ENCODE results near the gene KIAA1328. TPM values are rescaled to one million over a fixed set of nuclear protein-coding genes. Genes with fewer than 3 reads are reported as not detected.

The KIAA1328 gene
- total RNA-seq, 1 experiment from 2014 or later, result 6.2 TPM

GRCh38 chr18:36960038-36960437 is 131.1 kb downstream of the KIAA1328 start:
- Histone ChIP-seq H3K4me3 (ENCODE audit: low read depth in 2 of 2, low read length in 2 of 2) (no peak overlapping the region), H3K36me3 (ENCODE audit: control insufficient read depth, insufficient read depth, low read length) (no peaks in the 10 kb centered on the region), H3K4me1 (ENCODE audit: control insufficient read depth, insufficient read depth, low read length) (no peaks in the 10 kb centered on the region), H3K9me3 (ENCODE audit: control insufficient read depth, insufficient read depth, low read depth, low read length) (no peaks in the 10 kb centered on the region), H3K27ac (ENCODE audit: low read length) (no peak overlapping the region), H3K27me3 (ENCODE audit: control insufficient read depth, insufficient read depth, low read length) (no peaks in the 10 kb centered on the region)
- in situ Hi-C loops (cut with HindIII; ENCODE audit: low pct_unique_long_range_greater_than_20kb, low sequenced_read_pairs), result no loop called here
- DNase-seq (ENCODE audit: low read depth, low spot score) (no peak), ATAC-seq (no peak)
- TF ChIP-seq, protein P1, sequence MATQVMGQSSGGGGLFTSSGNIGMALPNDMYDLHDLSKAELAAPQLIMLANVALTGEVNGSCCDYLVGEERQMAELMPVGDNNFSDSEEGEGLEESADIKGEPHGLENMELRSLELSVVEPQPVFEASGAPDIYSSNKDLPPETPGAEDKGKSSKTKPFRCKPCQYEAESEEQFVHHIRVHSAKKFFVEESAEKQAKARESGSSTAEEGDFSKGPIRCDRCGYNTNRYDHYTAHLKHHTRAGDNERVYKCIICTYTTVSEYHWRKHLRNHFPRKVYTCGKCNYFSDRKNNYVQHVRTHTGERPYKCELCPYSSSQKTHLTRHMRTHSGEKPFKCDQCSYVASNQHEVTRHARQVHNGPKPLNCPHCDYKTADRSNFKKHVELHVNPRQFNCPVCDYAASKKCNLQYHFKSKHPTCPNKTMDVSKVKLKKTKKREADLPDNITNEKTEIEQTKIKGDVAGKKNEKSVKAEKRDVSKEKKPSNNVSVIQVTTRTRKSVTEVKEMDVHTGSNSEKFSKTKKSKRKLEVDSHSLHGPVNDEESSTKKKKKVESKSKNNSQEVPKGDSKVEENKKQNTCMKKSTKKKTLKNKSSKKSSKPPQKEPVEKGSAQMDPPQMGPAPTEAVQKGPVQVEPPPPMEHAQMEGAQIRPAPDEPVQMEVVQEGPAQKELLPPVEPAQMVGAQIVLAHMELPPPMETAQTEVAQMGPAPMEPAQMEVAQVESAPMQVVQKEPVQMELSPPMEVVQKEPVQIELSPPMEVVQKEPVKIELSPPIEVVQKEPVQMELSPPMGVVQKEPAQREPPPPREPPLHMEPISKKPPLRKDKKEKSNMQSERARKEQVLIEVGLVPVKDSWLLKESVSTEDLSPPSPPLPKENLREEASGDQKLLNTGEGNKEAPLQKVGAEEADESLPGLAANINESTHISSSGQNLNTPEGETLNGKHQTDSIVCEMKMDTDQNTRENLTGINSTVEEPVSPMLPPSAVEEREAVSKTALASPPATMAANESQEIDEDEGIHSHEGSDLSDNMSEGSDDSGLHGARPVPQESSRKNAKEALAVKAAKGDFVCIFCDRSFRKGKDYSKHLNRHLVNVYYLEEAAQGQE (IDR thresholded peaks at IDR 0.05; ENCODE audit: insufficient read depth in 1 of 2, low read depth in 2 of 2, low read length in 1 of 2), result no peak
- TF ChIP-seq POLR2AphosphoS5 (IDR thresholded peaks at IDR 0.05; ENCODE audit: low read depth, low read length) (no peak), TCF7L2 (IDR thresholded peaks at IDR 0.05; ENCODE audit: low read depth, low read length) (no peak), SIN3A (IDR thresholded peaks at IDR 0.05; ENCODE audit: borderline replicate concordance, insufficient read depth, low read depth, low read length) (no peak)
- TF ChIP-seq, protein P2, sequence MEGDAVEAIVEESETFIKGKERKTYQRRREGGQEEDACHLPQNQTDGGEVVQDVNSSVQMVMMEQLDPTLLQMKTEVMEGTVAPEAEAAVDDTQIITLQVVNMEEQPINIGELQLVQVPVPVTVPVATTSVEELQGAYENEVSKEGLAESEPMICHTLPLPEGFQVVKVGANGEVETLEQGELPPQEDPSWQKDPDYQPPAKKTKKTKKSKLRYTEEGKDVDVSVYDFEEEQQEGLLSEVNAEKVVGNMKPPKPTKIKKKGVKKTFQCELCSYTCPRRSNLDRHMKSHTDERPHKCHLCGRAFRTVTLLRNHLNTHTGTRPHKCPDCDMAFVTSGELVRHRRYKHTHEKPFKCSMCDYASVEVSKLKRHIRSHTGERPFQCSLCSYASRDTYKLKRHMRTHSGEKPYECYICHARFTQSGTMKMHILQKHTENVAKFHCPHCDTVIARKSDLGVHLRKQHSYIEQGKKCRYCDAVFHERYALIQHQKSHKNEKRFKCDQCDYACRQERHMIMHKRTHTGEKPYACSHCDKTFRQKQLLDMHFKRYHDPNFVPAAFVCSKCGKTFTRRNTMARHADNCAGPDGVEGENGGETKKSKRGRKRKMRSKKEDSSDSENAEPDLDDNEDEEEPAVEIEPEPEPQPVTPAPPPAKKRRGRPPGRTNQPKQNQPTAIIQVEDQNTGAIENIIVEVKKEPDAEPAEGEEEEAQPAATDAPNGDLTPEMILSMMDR (IDR thresholded peaks at IDR 0.05), result no peak
- CTCF ChIA-PET, result no interaction called here
- intact Hi-C loops (cut with micrococcal nuclease; ENCODE audit: unreplicated experiment), result no loop called here
- no TSS peak for BruUV-seq (replicated peaks)
- POLR2A ChIA-PET, result no interaction called here

GRCh38 chr18:36963464-36963863 is 134.5 kb downstream of the KIAA1328 start:
- in situ Hi-C loops (cut with HindIII; ENCODE audit: low pct_unique_long_range_greater_than_20kb, low sequenced_read_pairs) (no loop called here), intact Hi-C loops (cut with micrococcal nuclease; ENCODE audit: unreplicated experiment) (no loop called here)
- H3K27ac ChIP-seq (ENCODE audit: low read length), result no peak overlapping the region
- H3K4me3 ChIP-seq (ENCODE audit: low read depth in 2 of 2, low read length in 2 of 2), result no peak overlapping the region
- POLR2A ChIA-PET, result no interaction called here
- ATAC-seq (no peak), DNase-seq (ENCODE audit: low read depth, low spot score) (no peak)
- no peak for TF ChIP-seq TCF7L2 (IDR thresholded peaks at IDR 0.05; ENCODE audit: low read depth, low read length)
- no peaks in the 10 kb centered on the region for H3K9me3 ChIP-seq (ENCODE audit: control insufficient read depth, insufficient read depth, low read depth, low read length)
- no TSS peak for BruUV-seq (replicated peaks)
- no peaks in the 10 kb centered on the region for H3K4me1 ChIP-seq (ENCODE audit: control insufficient read depth, insufficient read depth, low read length)
- no peaks in the 10 kb centered on the region for H3K36me3 ChIP-seq (ENCODE audit: control insufficient read depth, insufficient read depth, low read length)
- CTCF ChIA-PET, result no interaction called here
- no peaks in the 10 kb centered on the region for H3K27me3 ChIP-seq (ENCODE audit: control insufficient read depth, insufficient read depth, low read length)

DNA sequence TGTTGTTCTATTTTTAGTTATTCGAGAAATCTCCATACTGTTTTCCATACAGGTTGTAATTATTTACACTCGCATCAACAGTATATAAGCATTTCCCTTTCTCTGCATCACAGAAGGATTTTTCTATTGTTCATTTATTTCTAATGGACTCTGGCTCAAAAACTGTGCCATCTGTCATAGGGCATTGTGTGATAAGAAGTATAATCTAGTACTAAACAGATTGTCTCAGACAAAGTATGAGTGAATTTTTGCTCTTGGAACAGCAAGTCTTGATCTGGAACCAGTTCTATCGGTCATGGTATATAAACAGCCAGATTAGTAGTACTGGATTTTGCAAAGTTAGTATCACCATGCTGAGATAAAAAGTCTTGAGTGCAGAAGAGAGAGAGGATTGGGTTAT is 145.8 kb downstream of the KIAA1328 start:
- Histone ChIP-seq H3K4me3 (ENCODE audit: low read depth in 2 of 2, low read length in 2 of 2) (no peak overlapping the region), H3K27me3 (ENCODE audit: control insufficient read depth, insufficient read depth, low read length) (no peaks in the 10 kb centered on the region), H3K9me3 (ENCODE audit: control insufficient read depth, insufficient read depth, low read depth, low read length) (no peaks in the 10 kb centered on the region), H3K27ac (ENCODE audit: low read length) (no peak overlapping the region), H3K36me3 (ENCODE audit: control insufficient read depth, insufficient read depth, low read length) (no peaks in the 10 kb centered on the region), H3K4me1 (ENCODE audit: control insufficient read depth, insufficient read depth, low read length) (no peaks in the 10 kb centered on the region)
- in situ Hi-C loops (cut with HindIII; ENCODE audit: low pct_unique_long_range_greater_than_20kb, low sequenced_read_pairs), result no loop called here
- ChIA-PET CTCF (no interaction called here), POLR2A (no interaction called here)
- DNase-seq (ENCODE audit: low read depth, low spot score), result no peak
- ATAC-seq, result no peak
- BruUV-seq (replicated peaks), result no TSS peak
- intact Hi-C loops (cut with micrococcal nuclease; ENCODE audit: unreplicated experiment), result no loop called here
- TF ChIP-seq TCF7L2 (IDR thresholded peaks at IDR 0.05; ENCODE audit: low read depth, low read length) (no peak), SIN3A (IDR thresholded peaks at IDR 0.05; ENCODE audit: borderline replicate concordance, insufficient read depth, low read depth, low read length) (no peak), POLR2AphosphoS5 (IDR thresholded peaks at IDR 0.05; ENCODE audit: low read depth, low read length) (no peak)
- TF ChIP-seq, protein P1 (IDR thresholded peaks at IDR 0.05; ENCODE audit: insufficient read depth in 1 of 2, low read depth in 2 of 2, low read length in 1 of 2), result no peak
- TF ChIP-seq, protein P2 (IDR thresholded peaks at IDR 0.05), result no peak
